Right cardiac atrium (tissue), 5 donors: Measurements from ENCODE around the gene AKR7A3. TPM values are rescaled to one million over a fixed set of nuclear protein-coding genes. Genes with fewer than 3 reads are reported as not detected.
"Not testable (repeated sequence)": the region's sequence is repeated elsewhere in the genome, so short reads cannot be mapped to it uniquely, and the experiment has no call there.

Experiments
- ATAC-seq, 2 donors: fragments of 200-7000 bp; cut with Tn5 transposase; one replicate each; pipeline versions ENCODE4 v1.8.0 to v1.9.1; 2020; ENCODE audit warnings: moderate library complexity in 2 of 2, mild to moderate bottlenecking in 1 of 2
- DNase-seq, 3 donors: peaks; one replicate each; pipeline ENCODE4 v3.0.0-alpha.2; 2020
- H3K27ac ChIP-seq: one replicate; pipeline ENCODE4 v1.5.1; 2013; ENCODE audit warnings: mild to moderate bottlenecking, low read length, control low read depth, moderate library complexity
- H3K27me3 ChIP-seq: one replicate; pipeline ENCODE4 v1.6.1; 2013; ENCODE audit not compliant: control insufficient read depth, insufficient read depth
- H3K4me1 ChIP-seq: one replicate; pipeline ENCODE4 v1.6.1; 2013; ENCODE audit warnings: low read length; ENCODE audit not compliant: control insufficient read depth, insufficient read depth
- H3K4me3 ChIP-seq: one replicate; pipeline ENCODE4 v1.5.1; 2013; ENCODE audit warnings: low read length, control low read depth
- H3K9me3 ChIP-seq: one replicate; pipeline ENCODE4 v1.6.1; 2013; ENCODE audit warnings: low read length; ENCODE audit not compliant: control insufficient read depth
- WGBS: extraction: QIAGEN DNeasy Blood & Tissue Kit; methylation state at CpG from one replicate; pipeline ENCODE4 v1.1.7; 2013; 5-methylcytosine and 5-hydroxymethylcytosine counted together
- intact Hi-C, 4 donors: fragments of 100-400 bp; cut with DNase I; formaldehyde crosslinking; loops; one replicate each; pipeline versions ENCODE4 v1.11.0 to v1.14.0; 2022 to 2023
- long read RNA-seq, 4 donors: library from polyadenylated mRNA; unstranded; transcript quantifications; one replicate each; pipeline ENCODE4 v2.0.0, GENCODE V29; 2020 to 2021
- polyA plus RNA-seq: library from polyadenylated mRNA; stranded (reverse); fragments of 200-250 nt; gene quantifications from one replicate; pipeline ENCODE4 v1.2.3, GENCODE V29; 2013
- total RNA-seq, 4 donors: library from RNA; stranded (reverse); fragmentation: NEBNext Ultra II Directional; extraction: Animal tissue kit (Norgen Biotek cat#: 25700); gene quantifications; one replicate each; pipeline ENCODE4 v1.2.1, GENCODE V29; 2021
- donor health status: healthy with polysubstance abuse.
- donor health status: DM: no; HTN: yes; CAD: no.
- donor health status: DM: no; HTN: no; CAD: no.
- donor health status: DM: no; HTN: yes; CAD: no; lungs with severe emphysema.
- donor health status: DM: yes; HTN: yes; CAD: no.

The AKR7A3 gene
- total RNA-seq, result under 1 TPM in 3 of 4 donors, not detected in 1; 0.17 to 0.26 (median 0.22) TPM
- 0.20 TPM for polyA plus RNA-seq
- long read RNA-seq, donor 1, partial matches to known transcripts, result 0 of 1 reads
- long read RNA-seq, donor 1, other reads (novel, unspliced or antisense), result 0 of 1 reads
- long read RNA-seq, donor 2, result 0 reads
- long read RNA-seq, donor 3, result 0 reads
- long read RNA-seq, donor 4, partial matches to known transcripts, result 1 of 1 reads
- long read RNA-seq, donor 4, other reads (novel, unspliced or antisense), result 0 of 1 reads

DNA sequence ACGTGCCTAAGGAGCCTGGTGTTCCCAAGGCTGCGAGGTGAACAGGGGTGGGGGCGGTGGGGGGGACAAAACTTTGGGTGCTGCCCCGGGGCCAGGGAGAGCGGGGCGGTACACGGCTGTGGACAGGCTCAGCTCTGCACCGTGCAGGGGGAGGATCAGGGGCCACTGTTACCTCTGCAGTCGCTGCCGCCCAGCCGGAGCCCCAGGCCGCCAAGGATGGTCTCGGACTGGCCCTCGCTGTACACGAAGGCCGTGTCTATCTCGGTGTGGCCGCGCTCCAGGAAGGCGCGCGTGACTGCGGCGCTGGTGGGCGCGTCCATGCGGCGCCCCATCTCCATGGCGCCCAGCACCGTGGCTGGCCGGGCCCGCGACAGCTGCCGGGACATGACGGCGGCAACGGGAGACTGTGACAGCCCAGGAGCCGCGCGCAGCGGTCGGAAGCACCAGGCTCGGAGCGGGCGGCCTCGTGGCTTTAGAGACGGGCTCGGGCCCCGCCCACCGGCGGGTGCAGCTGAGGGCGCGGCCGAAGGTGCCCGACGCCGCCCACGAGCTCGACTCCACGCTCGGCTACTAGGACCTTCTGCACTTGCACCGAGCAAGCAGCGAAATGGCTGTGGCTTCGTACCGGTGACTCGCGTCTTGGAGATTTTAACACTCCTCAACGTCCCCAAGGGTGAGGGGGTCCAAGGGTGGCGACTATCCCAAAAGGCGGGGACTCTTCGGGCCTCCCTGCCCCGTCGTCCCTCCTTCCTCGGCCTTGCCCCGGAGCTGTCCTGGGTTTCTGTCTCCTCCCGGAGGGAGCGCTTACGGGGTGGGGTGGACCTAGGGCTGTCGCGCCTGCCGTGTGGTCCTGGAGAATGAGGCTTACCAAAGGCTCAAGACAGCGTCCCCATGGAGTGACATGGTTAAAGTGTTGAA is at the start of gene AKR7A3:
AKR7A3 (minus strand) TSS at position 447 of the 918 bp plus-strand sequence; CDS start at position 386, 61 bp downstream.
- peak; percentile 65 to 83 (median 74) for DNase-seq
- WGBS, result 12% methylated on average over 71 of the region's 82 CpGs
- intact Hi-C loops, H3K27me3 ChIP-seq, H3K27ac ChIP-seq, H3K4me1 ChIP-seq, H3K9me3 ChIP-seq: not testable (repeated sequence)
- peak; percentile 84 to 90 for ATAC-seq
- peak within 1 kb of the TSS; percentile 5 for H3K4me3 ChIP-seq

- no peaks in the 10 kb centered on the region for H3K9me3 ChIP-seq
- H3K4me1 ChIP-seq, result no peaks in the 10 kb centered on the region
- ATAC-seq (no peak), DNase-seq (peak in 1 of 3 donors; percentile 47)
- intact Hi-C loops, result no loop called here
- H3K4me3 ChIP-seq, result no peak overlapping the region
- 81% methylated on average over 27 of the region's 27 CpGs for WGBS
- no peak overlapping the region for H3K27ac ChIP-seq
- no peaks in the 10 kb centered on the region for H3K27me3 ChIP-seq
Observed at GRCh38 chr1:19338323-19338762, 49.8 kb upstream of the AKR7A3 start.

DNA sequence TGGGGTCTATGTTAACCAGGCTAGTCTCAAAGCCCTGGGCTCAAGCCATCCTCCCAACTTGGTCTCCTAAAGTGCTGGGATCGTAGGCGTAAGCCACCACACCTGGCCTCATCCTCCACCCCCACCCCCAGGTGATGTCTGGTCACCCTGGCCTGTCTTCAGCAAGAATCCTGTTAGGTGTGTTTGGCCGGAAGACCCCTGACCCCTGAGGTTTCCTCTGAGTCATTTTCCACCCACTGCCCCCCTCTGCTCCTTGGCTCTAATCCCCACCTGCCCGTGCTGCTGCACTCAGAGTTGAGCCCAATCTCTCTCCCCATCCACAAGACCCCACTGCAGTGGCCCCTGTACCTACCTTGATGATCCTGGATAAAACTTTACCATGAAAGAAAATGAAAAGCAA is 48.7 kb upstream of the AKR7A3 start:
- Histone ChIP-seq H3K27ac (no peak overlapping the region), H3K4me3 (no peak overlapping the region), H3K4me1 (no peaks in the 10 kb centered on the region), H3K9me3 (no peaks in the 10 kb centered on the region), H3K27me3 (no peaks in the 10 kb centered on the region)
- ATAC-seq, result no peak
- WGBS, result 91% methylated on average over 4 of the region's 4 CpGs
- intact Hi-C loops, result no loop called here
- DNase-seq, result peak in 1 of 3 donors; percentile 11

GRCh38 chr1:19336543-19336942 is 48.0 kb upstream of the AKR7A3 start:
- no peaks in the 10 kb centered on the region for H3K27me3 ChIP-seq
- no peak overlapping the region for H3K27ac ChIP-seq
- peak in 1 of 3 donors; percentile 37 for DNase-seq
- ATAC-seq, result no peak
- 90% methylated on average over 7 of the region's 7 CpGs for WGBS
- intact Hi-C loops, result no loop called here
- H3K9me3 ChIP-seq, result no peaks in the 10 kb centered on the region
- no peak overlapping the region for H3K4me3 ChIP-seq
- no peaks in the 10 kb centered on the region for H3K4me1 ChIP-seq

DNA sequence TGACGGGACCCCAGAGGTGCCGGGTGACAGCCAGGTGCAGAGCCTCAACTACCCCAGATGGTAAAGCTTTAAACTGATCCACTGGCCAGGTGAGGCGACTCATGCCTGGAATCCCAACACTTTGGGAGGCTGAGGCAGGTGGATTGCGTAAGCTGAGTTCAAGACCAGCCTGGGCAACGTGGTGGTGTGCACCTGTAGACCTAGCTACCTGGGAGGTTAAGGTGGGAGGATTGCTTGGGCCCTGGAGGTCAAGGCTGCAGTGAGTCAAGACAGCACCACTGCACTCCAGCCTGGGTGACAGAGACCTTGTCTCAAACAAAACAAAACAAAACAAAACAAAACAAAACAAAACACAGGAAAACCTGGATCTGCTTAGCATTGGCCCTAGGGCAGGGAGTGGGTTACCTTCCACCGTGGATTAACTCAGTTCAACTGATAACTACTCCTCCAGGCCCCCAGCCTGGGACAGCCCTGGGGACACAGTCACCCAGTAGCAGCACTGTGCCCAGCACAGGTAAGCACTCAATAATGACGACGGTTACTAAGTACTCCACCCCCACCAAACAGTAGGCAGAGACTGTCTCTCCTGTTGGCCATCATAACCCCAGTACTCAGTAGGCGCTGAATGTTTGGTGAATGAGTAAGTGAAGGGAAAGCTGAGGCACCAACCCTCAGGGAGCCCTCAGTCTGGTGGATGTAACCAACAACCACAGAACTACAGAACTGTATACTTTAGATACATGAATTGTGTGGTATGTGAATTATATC is 45.2 kb upstream of the AKR7A3 start:
- H3K27ac ChIP-seq, result no peak overlapping the region
- no peak for ATAC-seq
- H3K4me3 ChIP-seq, result no peak overlapping the region
- no peaks in the 10 kb centered on the region for H3K27me3 ChIP-seq
- DNase-seq, result peak in 1 of 3 donors; percentile 7
- no peaks in the 10 kb centered on the region for H3K4me1 ChIP-seq
- intact Hi-C loops, result no loop called here
- WGBS, result 78% methylated on average over 9 of the region's 9 CpGs
- no peaks in the 10 kb centered on the region for H3K9me3 ChIP-seq

GRCh38 chr1:19332832-19333231 is 44.3 kb upstream of the AKR7A3 start:
- H3K4me3 ChIP-seq, result no peak overlapping the region
- no peaks in the 10 kb centered on the region for H3K9me3 ChIP-seq
- H3K4me1 ChIP-seq, result no peaks in the 10 kb centered on the region
- peak in 1 of 3 donors; percentile 40 for DNase-seq
- WGBS, result 91% methylated on average over 12 of the region's 12 CpGs
- no peak overlapping the region for H3K27ac ChIP-seq
- no peaks in the 10 kb centered on the region for H3K27me3 ChIP-seq
- intact Hi-C loops, result no loop called here
- no peak for ATAC-seq

DNA sequence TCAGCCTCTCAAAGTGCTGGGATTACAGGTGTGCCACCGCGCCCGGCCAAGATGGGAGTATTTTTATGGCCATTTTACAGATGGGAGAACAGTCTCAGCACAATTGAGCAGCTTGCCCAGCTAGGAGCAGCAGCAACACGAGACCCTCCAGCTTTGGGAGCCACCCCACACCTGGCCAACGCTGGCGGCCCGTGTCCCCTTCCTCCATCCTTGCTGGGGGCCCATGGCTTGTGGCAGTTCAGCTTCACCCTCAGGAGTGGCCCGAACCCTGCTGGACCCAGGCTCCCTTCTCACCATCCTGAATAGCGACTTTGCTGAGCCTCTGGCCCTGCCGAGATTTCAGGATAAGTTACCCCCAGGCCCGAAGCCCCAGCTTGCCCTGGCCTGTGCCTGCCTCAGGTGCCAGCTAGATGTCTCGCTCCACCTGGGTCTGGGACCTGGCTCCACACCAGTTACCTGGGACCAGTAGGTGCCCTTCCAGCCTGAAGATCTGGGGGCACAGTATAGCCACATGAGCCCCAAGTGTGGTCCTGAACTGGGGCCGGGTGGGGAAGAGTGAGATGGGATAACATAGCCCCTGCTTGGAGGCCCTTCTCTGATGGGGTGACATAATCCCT is 42.8 kb upstream of the AKR7A3 start:
- Histone ChIP-seq H3K9me3 (no peaks in the 10 kb centered on the region), H3K27ac (no peak overlapping the region), H3K4me1 (no peaks in the 10 kb centered on the region), H3K27me3 (no peaks in the 10 kb centered on the region), H3K4me3 (no peak overlapping the region)
- intact Hi-C loops, result no loop called here
- ATAC-seq (peak in 1 of 2 donors; percentile 3), DNase-seq (no peak)
- whole genome bisulfite sequencing, result 88% methylated on average over 13 of the region's 13 CpGs

DNA sequence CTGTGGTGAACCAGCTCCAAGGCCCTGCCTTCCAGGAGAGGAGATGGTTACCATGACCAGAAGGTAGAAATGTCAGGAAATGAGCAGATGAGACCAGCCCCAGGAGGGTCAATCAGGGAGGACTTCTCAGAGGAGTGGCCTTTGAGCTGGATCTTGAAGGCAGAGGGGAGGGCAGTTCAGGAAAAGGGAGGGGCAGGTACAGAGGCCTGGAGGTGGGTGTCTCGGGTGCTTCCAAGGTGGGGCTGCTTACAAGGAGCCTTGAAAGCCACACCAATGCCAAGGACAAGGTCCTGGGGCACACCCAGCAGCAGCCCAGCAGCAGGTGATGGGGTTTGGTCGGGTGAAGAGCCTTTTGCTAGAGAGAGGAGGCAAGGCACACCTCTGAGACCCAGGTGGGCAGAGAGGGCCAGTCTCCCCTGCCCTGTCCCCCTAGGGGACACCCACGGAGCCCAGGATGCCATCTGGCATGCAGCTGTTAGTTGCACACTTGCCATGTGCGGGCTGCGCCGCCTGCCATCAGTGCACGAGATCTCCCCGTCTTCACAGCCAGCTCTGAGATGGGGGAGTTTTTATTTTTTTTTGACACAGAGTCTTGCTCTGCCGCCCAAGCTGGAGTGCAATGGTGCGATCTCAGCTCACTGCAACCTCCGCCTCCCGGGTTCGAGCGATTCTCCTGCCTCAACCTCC is 42.0 kb upstream of the AKR7A3 start:
- ATAC-seq (no peak), DNase-seq (peak in 1 of 3 donors; percentile 8)
- no peaks in the 10 kb centered on the region for H3K27me3 ChIP-seq
- H3K27ac ChIP-seq, result no peak overlapping the region
- H3K9me3 ChIP-seq, result no peaks in the 10 kb centered on the region
- intact Hi-C loops, result no loop called here
- no peaks in the 10 kb centered on the region for H3K4me1 ChIP-seq
- WGBS, result 90% methylated on average over 14 of the region's 14 CpGs
- no peak overlapping the region for H3K4me3 ChIP-seq

DNA sequence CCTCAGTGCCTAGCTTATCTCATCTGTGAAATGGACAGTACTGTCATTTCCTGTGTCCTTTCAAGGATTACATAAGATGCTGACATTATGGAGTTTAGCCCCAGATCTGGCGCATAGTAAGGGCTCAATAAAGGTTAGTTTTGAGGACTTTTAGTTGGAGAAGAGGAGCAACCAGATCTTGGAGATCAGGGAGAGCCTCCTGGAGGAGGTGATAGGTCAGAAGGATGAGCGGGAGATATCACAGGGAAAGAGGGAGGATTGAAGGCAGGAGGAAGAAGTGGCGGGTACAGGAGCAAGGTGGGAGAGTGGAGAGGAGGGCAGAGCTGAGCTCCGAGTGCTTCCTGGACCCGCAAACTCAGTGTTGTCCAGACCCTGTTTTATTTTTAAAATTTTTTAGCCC is 41.0 kb upstream of the AKR7A3 start:
- no peaks in the 10 kb centered on the region for H3K27me3 ChIP-seq
- no peak for DNase-seq
- intact Hi-C loops, result no loop called here
- H3K4me3 ChIP-seq, result no peak overlapping the region
- no peaks in the 10 kb centered on the region for H3K4me1 ChIP-seq
- no peak overlapping the region for H3K27ac ChIP-seq
- H3K9me3 ChIP-seq, result no peaks in the 10 kb centered on the region
- 92% methylated on average over 5 of the region's 5 CpGs for WGBS
- no peak for ATAC-seq

DNA sequence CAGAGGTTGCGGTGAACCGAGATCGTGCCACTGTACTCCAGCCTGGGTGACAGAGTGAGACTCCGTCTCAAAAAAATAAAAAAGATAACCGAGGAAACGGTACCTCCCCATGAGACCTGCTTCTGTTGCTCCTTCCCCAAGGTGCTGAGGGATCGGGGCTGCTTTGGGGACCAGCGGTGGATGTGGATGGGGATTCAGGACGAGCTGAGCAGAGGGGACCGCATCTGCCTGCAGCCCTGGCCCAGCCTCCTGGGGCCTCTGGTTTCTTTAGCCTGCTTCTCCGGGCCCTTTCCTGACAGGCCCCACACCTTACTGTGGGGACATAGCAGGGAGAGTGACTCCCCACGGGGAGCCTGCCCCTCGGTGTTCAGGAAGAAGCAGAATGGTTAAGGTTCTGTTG is 40.6 kb upstream of the AKR7A3 start:
- no peaks in the 10 kb centered on the region for H3K27me3 ChIP-seq
- intact Hi-C loops, result no loop called here
- H3K27ac ChIP-seq, result no peak overlapping the region
- H3K4me1 ChIP-seq, result no peaks in the 10 kb centered on the region
- 88% methylated on average over 13 of the region's 13 CpGs for WGBS
- H3K9me3 ChIP-seq, result no peaks in the 10 kb centered on the region
- no peak overlapping the region for H3K4me3 ChIP-seq
- DNase-seq (no peak), ATAC-seq (no peak)
